ENCODE measurements around the gene DOK6. TPM values are rescaled to one million over a fixed set of nuclear protein-coding genes. Genes with fewer than 3 reads are reported as not detected.
A peak's percentile ranks its signal among the peaks of the same experiment; 100 is the strongest.

DOK6 gene
- total and polyA plus RNA-seq, 10 of the 15 experiments (the other 5 are each of a cell fraction or from before 2014, with no cell fraction given): 0.01 to 0.09 (median 0.04) TPM; not detected in 4

DNA sequence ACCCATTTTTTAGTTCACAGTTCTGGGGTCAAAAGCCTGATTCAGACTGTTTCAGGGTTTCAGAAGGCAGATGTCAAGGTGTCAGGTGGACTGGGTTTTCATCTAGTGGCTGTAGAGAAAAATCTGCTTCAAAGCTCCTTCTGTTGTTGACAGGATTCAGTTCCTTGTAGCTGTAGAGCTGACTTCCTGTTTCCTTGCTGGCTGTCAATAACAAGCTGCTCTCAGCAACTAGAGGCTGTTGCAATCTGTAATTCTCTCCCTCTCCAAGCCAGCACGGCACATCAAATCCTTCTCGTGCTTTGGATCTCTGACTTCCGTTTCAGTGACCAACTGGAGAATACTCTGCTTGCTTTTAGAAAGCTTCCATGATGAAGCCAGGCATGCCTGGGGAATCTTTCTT, 179.4 kb downstream of the DOK6 start:
- Histone ChIP-seq H3K27me3 (replicated peaks in 1 of 2; ENCODE audit: control insufficient read depth in 2 of 2, insufficient read depth in 2 of 2, low read length in 1 of 2) (no peaks in the 10 kb centered on the region), H3K4me1 (ENCODE audit: control insufficient read depth, insufficient read depth, low read length) (no peaks in the 10 kb centered on the region), H3K79me2 (ENCODE audit: control insufficient read depth, insufficient read depth, low read length) (no peaks in the 10 kb centered on the region), H2AFZ (ENCODE audit: control insufficient read depth, low read depth, low read length) (peak overlapping the region; percentile 59), H4K20me1 (ENCODE audit: control insufficient read depth, insufficient read depth) (no peaks in the 10 kb centered on the region), H3K9ac (ENCODE audit: control insufficient read depth, insufficient read depth, low read length) (no peak overlapping the region), H3K9me3 (replicated peaks; ENCODE audit: control insufficient read depth, insufficient read depth, low read length) (no peaks in the 10 kb centered on the region), H3K27ac (ENCODE audit: control insufficient read depth, insufficient read depth) (no peak overlapping the region), H3K36me3 (ENCODE audit: control insufficient read depth in 2 of 2, insufficient read depth in 2 of 2, low read length in 1 of 2) (no peaks in the 10 kb centered on the region), H3K4me3 (no peak overlapping the region), H3K4me2 (ENCODE audit: control insufficient read depth, insufficient read depth) (no peak overlapping the region)
- RAD21 ChIA-PET (ENCODE audit: unreplicated experiment): no interaction called here
- POLR2A ChIA-PET: no interaction called here
- DNase-seq (ENCODE audit: low read depth, low spot score) (peak; percentile 5), FAIRE-seq (peak; percentile 68), ATAC-seq (peak; percentile 81)
- intact Hi-C loops (cut with micrococcal nuclease; ENCODE audit: unreplicated experiment) (no loop called here), in situ Hi-C loops (cut with MboI) (no loop called here)
- BruUV-seq (replicated peaks): no TSS peak
- TF ChIP-seq, protein P1, sequence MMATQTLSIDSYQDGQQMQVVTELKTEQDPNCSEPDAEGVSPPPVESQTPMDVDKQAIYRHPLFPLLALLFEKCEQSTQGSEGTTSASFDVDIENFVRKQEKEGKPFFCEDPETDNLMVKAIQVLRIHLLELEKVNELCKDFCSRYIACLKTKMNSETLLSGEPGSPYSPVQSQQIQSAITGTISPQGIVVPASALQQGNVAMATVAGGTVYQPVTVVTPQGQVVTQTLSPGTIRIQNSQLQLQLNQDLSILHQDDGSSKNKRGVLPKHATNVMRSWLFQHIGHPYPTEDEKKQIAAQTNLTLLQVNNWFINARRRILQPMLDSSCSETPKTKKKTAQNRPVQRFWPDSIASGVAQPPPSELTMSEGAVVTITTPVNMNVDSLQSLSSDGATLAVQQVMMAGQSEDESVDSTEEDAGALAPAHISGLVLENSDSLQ (IDR thresholded peaks at IDR 0.05): peak; percentile 73
- TF ChIP-seq SPI1 (IDR thresholded peaks at IDR 0.05; ENCODE audit: borderline replicate concordance, insufficient read depth, low read depth, low read length) (peak; percentile 68; the same call in 1 of the 2 replicates), ZNF622 (IDR thresholded peaks at IDR 0.05) (no peak), GABPA (IDR thresholded peaks at IDR 0.05; ENCODE audit: low read depth) (peak; percentile 46; the same call in 1 of the 2 replicates), MYB (IDR thresholded peaks at IDR 0.05; ENCODE audit: borderline replicate concordance, low read depth, low read length) (no peak)
- TF ChIP-seq, protein P2, sequence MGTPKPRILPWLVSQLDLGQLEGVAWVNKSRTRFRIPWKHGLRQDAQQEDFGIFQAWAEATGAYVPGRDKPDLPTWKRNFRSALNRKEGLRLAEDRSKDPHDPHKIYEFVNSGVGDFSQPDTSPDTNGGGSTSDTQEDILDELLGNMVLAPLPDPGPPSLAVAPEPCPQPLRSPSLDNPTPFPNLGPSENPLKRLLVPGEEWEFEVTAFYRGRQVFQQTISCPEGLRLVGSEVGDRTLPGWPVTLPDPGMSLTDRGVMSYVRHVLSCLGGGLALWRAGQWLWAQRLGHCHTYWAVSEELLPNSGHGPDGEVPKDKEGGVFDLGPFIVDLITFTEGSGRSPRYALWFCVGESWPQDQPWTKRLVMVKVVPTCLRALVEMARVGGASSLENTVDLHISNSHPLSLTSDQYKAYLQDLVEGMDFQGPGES (IDR thresholded peaks at IDR 0.05): no peak
- SMC1A ChIA-PET (ENCODE audit: uncharacterized antibody, unreplicated experiment): interaction anchor here (1.2 kb wide), 1 partner anchor 249 kb away, joined by 3 read pairs; no protein-coding TSS in a partner anchor
- WGBS (ENCODE audit: insufficient coverage, insufficient replicate concordance, low lambda C conversion rate, missing lambda C conversion rate): 21% methylated on average over 3 of the region's 3 CpGs
- CTCF ChIA-PET: no interaction called here
